HG02970 (cell line): Measurements from ENCODE around the gene CNP.

Experiments
- ATAC-seq: cut with Tn5 transposase; IDR thresholded peaks from one replicate; pipeline ENCODE4 v1.9.1; 2021; ENCODE audit warnings: mild to moderate bottlenecking, moderate library complexity, moderate number of reproducible peaks; ENCODE audit not compliant: unreplicated experiment, low FRiP score

Gene CNP

GRCh38 chr17:42025936-42026335, 59.3 kb downstream of the CNP start:
- no peak for ATAC-seq

DNA sequence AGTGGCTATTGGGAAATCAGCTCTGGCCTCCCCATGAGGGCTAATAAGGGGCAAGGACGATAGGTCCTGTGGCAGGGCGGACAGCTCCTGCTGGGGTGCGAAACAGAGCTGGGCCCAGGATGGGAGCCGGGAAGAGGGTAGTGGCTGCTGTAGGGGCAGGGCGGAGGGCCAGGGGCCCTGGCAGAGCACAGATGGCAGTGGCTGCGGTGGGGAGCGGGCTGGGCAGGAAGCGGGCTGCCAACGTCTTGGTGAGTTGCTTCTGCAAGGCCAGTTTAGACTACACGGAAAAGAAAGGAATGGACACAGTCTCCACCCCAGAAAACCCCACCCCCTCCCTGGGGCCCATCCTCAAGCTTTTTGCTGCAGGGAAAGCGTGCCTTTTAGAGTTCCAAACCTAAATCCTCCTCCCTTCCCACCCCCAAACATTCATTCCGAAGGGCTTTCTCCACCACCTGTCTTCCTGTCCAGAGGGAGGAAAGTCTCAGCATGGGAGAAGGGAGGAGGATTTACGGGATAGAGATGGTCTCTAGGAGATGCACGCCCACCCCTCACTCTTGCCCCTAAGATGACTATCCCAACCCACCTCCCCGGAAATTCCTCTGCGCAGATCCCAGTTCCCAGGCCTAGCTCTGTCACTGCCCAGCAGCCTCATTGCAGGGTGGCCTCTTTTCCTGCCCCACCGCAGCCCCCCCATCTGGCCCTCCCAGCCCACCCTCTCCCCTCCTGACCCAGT, 60.4 kb downstream of the CNP start:
- no peak for ATAC-seq
